NB4 (cell line): ENCODE data around the gene ZNF689.

Experiments used
- MYC ChIP-seq: IDR thresholded peaks from 2 replicates; pipeline ENCODE4 v1.6.1; 2011; ENCODE audit warnings: low read depth, low read length
- POLR2A ChIP-seq: IDR thresholded peaks from 2 replicates; pipeline ENCODE4 v1.6.1; 2011; ENCODE audit warnings: mild to moderate bottlenecking; ENCODE audit not compliant: insufficient read length; ENCODE audit errors: extremely low read depth
- TF ChIP-seq, protein P1 (sequence below): IDR thresholded peaks from one replicate; pipeline ENCODE4 v1.5.1; 2012; ENCODE audit warnings: low read depth, low read length

DNA sequence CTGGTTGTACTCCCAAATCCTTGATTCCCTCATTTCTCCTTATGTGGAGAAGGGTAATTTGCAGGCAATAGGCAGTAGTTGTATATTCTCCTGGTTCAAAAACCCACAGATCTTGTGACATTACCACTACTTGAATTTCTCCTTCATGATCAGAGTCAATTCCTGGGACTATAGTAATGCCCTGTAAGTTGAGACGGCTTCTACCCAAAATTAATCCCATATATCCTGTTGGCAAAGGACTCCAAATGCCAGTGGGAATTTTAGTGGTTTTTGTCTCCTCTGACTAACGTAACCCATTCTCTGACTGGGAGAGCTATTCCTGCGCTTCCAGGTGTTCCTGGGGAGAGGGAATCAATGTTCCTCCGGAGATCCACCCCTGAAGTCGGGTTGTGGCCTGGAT lies 11.6 kb upstream of the ZNF689 start:
- TF ChIP-seq POLR2A: no peak
- TF ChIP-seq, protein P1, sequence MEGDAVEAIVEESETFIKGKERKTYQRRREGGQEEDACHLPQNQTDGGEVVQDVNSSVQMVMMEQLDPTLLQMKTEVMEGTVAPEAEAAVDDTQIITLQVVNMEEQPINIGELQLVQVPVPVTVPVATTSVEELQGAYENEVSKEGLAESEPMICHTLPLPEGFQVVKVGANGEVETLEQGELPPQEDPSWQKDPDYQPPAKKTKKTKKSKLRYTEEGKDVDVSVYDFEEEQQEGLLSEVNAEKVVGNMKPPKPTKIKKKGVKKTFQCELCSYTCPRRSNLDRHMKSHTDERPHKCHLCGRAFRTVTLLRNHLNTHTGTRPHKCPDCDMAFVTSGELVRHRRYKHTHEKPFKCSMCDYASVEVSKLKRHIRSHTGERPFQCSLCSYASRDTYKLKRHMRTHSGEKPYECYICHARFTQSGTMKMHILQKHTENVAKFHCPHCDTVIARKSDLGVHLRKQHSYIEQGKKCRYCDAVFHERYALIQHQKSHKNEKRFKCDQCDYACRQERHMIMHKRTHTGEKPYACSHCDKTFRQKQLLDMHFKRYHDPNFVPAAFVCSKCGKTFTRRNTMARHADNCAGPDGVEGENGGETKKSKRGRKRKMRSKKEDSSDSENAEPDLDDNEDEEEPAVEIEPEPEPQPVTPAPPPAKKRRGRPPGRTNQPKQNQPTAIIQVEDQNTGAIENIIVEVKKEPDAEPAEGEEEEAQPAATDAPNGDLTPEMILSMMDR: no peak
- no peak for TF ChIP-seq MYC
